Keratinocyte (primary cell): ENCODE results near the gene TBKBP1. TPM values are rescaled to one million over a fixed set of nuclear protein-coding genes. Genes with fewer than 3 reads are reported as not detected.

Experiments
- DNase-seq: peaks from one replicate; pipeline ENCODE4 v3.0.0-alpha.2; 2011; ENCODE audit warnings: low read depth, missing footprints, low spot score
- FAIRE-seq: peaks from 2 replicates; lab custom pipeline; 2011; peaks lifted over from hg19 to GRCh38; lab: Jason Lieb, UNC
- H2AFZ ChIP-seq: 2 replicates; pipeline ENCODE4 v1.6.0; 2012; ENCODE audit warnings: low read length, control low read depth, inconsistent platforms; ENCODE audit not compliant: control insufficient read depth
- H3K27ac ChIP-seq: 2 replicates; pipeline ENCODE4 v1.5.1; 2011; ENCODE audit warnings: low read length; ENCODE audit not compliant: control insufficient read depth, insufficient read depth
- H3K27me3 ChIP-seq: 3 replicates; pipeline ENCODE4 v1.6.0; 2011; ENCODE audit warnings: low read length; ENCODE audit not compliant: control insufficient read depth, insufficient read depth; ENCODE audit errors: extremely low read depth
- H3K36me3 ChIP-seq, 2 experiments: 2 replicates in 1 of 2; 3 replicates in 1 of 2; pipeline ENCODE4 v1.5.1; 2011; ENCODE audit warnings: low read length in 2 of 2, mild to moderate bottlenecking in 1 of 2; ENCODE audit not compliant: control insufficient read depth in 2 of 2, insufficient read depth in 2 of 2; ENCODE audit errors: extremely low read depth in 1 of 2
- H3K4me1 ChIP-seq: 3 replicates; pipeline ENCODE4 v1.5.1; 2011; ENCODE audit warnings: low read length; ENCODE audit not compliant: control insufficient read depth, insufficient read depth; ENCODE audit errors: extremely low read depth
- H3K4me2 ChIP-seq: 3 replicates; pipeline ENCODE4 v1.6.0; 2011; ENCODE audit warnings: low read depth, low read length; ENCODE audit not compliant: control insufficient read depth, insufficient read depth; ENCODE audit errors: extremely low read depth
- H3K4me3 ChIP-seq, 3 experiments: fragments of 200-600 bp in 1 of 3; sonication (generic) in 1 of 3; 2 replicates in 2 of 3; 3 replicates in 1 of 3; pipeline ENCODE4 v1.5.1; 2011 to 2016; ENCODE audit warnings: low read length in 3 of 3, mild to moderate bottlenecking in 3 of 3, control low read depth in 2 of 3, inconsistent platforms in 1 of 3, low read depth in 1 of 3, mixed read lengths in 1 of 3, mixed run types in 1 of 3, moderate library complexity in 1 of 3; ENCODE audit not compliant: control insufficient read depth in 2 of 3, insufficient read depth in 2 of 3; ENCODE audit errors: extremely low read depth in 1 of 3
- H3K79me2 ChIP-seq: 2 replicates; pipeline ENCODE4 v1.6.0; 2012; ENCODE audit warnings: low read length; ENCODE audit not compliant: control insufficient read depth, insufficient read depth
- H3K9ac ChIP-seq: 3 replicates; pipeline ENCODE4 v1.6.0; 2011; ENCODE audit warnings: low read length; ENCODE audit not compliant: control insufficient read depth, insufficient read depth; ENCODE audit errors: extremely low read depth
- H3K9me1 ChIP-seq: 3 replicates; pipeline ENCODE4 v1.6.0; 2011; ENCODE audit warnings: low read length; ENCODE audit not compliant: control insufficient read depth, insufficient read depth; ENCODE audit errors: extremely low read depth
- H3K9me3 ChIP-seq: 2 replicates; pipeline ENCODE4 v1.5.1; 2012; ENCODE audit warnings: low read depth, low read length; ENCODE audit not compliant: control insufficient read depth
- H4K20me1 ChIP-seq: 3 replicates; pipeline ENCODE4 v1.6.0; 2011; ENCODE audit warnings: low read length; ENCODE audit not compliant: control insufficient read depth, insufficient read depth; ENCODE audit errors: extremely low read depth
- CTCF ChIP-seq, 3 experiments: IDR thresholded peaks in 1 of 3; conservative IDR thresholded peaks in 1 of 3; optimal IDR thresholded peaks in 1 of 3; 2 replicates in 2 of 3; 3 replicates in 1 of 3; pipeline versions ENCODE3 to v1.5.1; 2011; ENCODE audit warnings: low read length in 3 of 3, mild to moderate bottlenecking in 3 of 3, moderate library complexity in 2 of 3, control low read depth in 1 of 3, inconsistent platforms in 1 of 3; ENCODE audit not compliant: insufficient read depth in 2 of 3; ENCODE audit errors: extremely low read depth in 1 of 3
- EZH2 ChIP-seq: IDR thresholded peaks from one replicate; pipeline ENCODE4 v1.6.1; 2012; ENCODE audit warnings: inconsistent platforms, mild to moderate bottlenecking, low read length, moderate library complexity
- dilution Hi-C: fragments of 300-500 bp; cut with MboI; formaldehyde crosslinking; loops from one replicate; pipeline ENCODE4 v1.7.0; 2020; ENCODE audit warnings: low sequenced_read_pairs; ENCODE audit not compliant: extremely low pct_ligation_motif_present
- polyA plus RNA-seq, 5 experiments: library from polyadenylated mRNA; depleted of rRNA in 3 of 5; stranded (reverse) in 3 of 5; stranded (forward) in 1 of 5; unstranded in 1 of 5; fragments of >200 nt; gene quantifications; 1 replicate in 1 of 5; 2 replicates in 3 of 5; 3 replicates in 1 of 5; pipeline versions ENCODE4 v1.2.1 to v1.2.3, GENCODE V29; 2011 to 2012; ENCODE audit warnings: missing spikeins in 2 of 5, low read depth in 1 of 5, low replicate concordance in 1 of 5

The TBKBP1 gene
- polyA plus RNA-seq, 1 donor (not counting 4 experiments of a cell fraction or from before 2014, with no cell fraction given), result 4.3 TPM

GRCh38 chr17:47676510-47677165, 17.3 kb upstream of the TBKBP1 start:
- H3K27me3 ChIP-seq, result no peaks in the 10 kb centered on the region
- no peaks in the 10 kb centered on the region for H3K9me3 ChIP-seq
- no peaks in the 10 kb centered on the region for H3K4me1 ChIP-seq
- no peak overlapping the region for H3K4me2 ChIP-seq
- DNase-seq (no peak), FAIRE-seq (no peak)
- no peak overlapping the region for H3K4me3 ChIP-seq
- peaks cover 8% of the 10 kb centered on the region for H4K20me1 ChIP-seq
- H3K27ac ChIP-seq, result no peak overlapping the region
- dilution Hi-C loops, result no loop called here
- TF ChIP-seq EZH2 (no peak), CTCF (optimal IDR thresholded peaks at IDR 0.05 in 1 of 3, IDR thresholded peaks at IDR 0.05 in 1 of 3, conservative IDR thresholded peaks at IDR 0.05 in 1 of 3; ENCODE audit: extremely low read depth in 1 of 3, insufficient read depth in 2 of 3, low read length in 3 of 3) (no peak)
- no peak overlapping the region for H2AFZ ChIP-seq
- H3K79me2 ChIP-seq, result peaks cover 10% of the 10 kb centered on the region
- no peaks in the 10 kb centered on the region for H3K9me1 ChIP-seq
- peaks cover 65 to 75% of the 10 kb centered on the region in 2 experiments for H3K36me3 ChIP-seq
- no peak overlapping the region for H3K9ac ChIP-seq

GRCh38 chr17:47678196-47678595, 15.8 kb upstream of the TBKBP1 start:
- H3K9ac ChIP-seq, result no peak overlapping the region
- no peaks in the 10 kb centered on the region for H3K9me1 ChIP-seq
- H3K4me2 ChIP-seq, result no peak overlapping the region
- no peaks in the 10 kb centered on the region for H3K9me3 ChIP-seq
- no peak overlapping the region for H2AFZ ChIP-seq
- H3K36me3 ChIP-seq, result peaks cover 58 to 73% of the 10 kb centered on the region in 2 experiments
- peaks cover 8% of the 10 kb centered on the region for H4K20me1 ChIP-seq
- no peak for FAIRE-seq
- dilution Hi-C loops, result no loop called here
- no peak overlapping the region for H3K4me3 ChIP-seq
- H3K79me2 ChIP-seq, result peaks cover 9% of the 10 kb centered on the region
- no peak overlapping the region for H3K27ac ChIP-seq
- TF ChIP-seq CTCF (optimal IDR thresholded peaks at IDR 0.05 in 1 of 3, IDR thresholded peaks at IDR 0.05 in 1 of 3, conservative IDR thresholded peaks at IDR 0.05 in 1 of 3; ENCODE audit: extremely low read depth in 1 of 3, insufficient read depth in 2 of 3, low read length in 3 of 3) (no peak), EZH2 (no peak)
- H3K27me3 ChIP-seq, result no peaks in the 10 kb centered on the region
- no peaks in the 10 kb centered on the region for H3K4me1 ChIP-seq
- no peak for DNase-seq
